ENCODE data around the gene DAD1. TPM values are rescaled to one million over a fixed set of nuclear protein-coding genes. Genes with fewer than 3 reads are reported as not detected.
A peak's percentile ranks its signal among the peaks of the same experiment; 100 is the strongest.
"Not testable (repeated sequence)": the region's sequence is repeated elsewhere in the genome, so short reads cannot be mapped to it uniquely, and the experiment has no call there.

Gene DAD1
- 278 and 353 TPM in 2 replicates for total RNA-seq

GRCh38 chr14:22589096-22589839 lies at the start of gene DAD1:
Gene DAD1 (minus strand): TSS chr14:22589224. CDS start chr14:22589157, 67 bp downstream.
- DNase-seq (ENCODE audit: low read depth, low spot score), result peak; percentile 98

- DNase-seq (ENCODE audit: low read depth, low spot score), result not testable (repeated sequence)
These were observed 47.0 kb upstream of the DAD1 start for GRCh38 chr14:22635980-22636379.

- DNase-seq (ENCODE audit: low read depth, low spot score), result no peak
These were observed 45.3 kb upstream of the DAD1 start for GRCh38 chr14:22634233-22634900.

GRCh38 chr14:22630486-22630885 lies 41.5 kb upstream of the DAD1 start:
- DNase-seq (ENCODE audit: low read depth, low spot score), result no peak

- DNase-seq (ENCODE audit: low read depth, low spot score), result no peak
These were observed 41.0 kb upstream of the DAD1 start for GRCh38 chr14:22630066-22630465.

- no peak for DNase-seq (ENCODE audit: low read depth, low spot score)
These were observed 40.3 kb upstream of the DAD1 start for GRCh38 chr14:22629361-22629760.

GRCh38 chr14:22627506-22628263 lies 38.7 kb upstream of the DAD1 start:
- DNase-seq (ENCODE audit: low read depth, low spot score), result no peak

- no peak for DNase-seq (ENCODE audit: low read depth, low spot score)
These were observed 37.6 kb upstream of the DAD1 start for GRCh38 chr14:22626590-22626989.

GRCh38 chr14:22623047-22623446 lies 34.0 kb upstream of the DAD1 start:
- DNase-seq (ENCODE audit: low read depth, low spot score), result no peak

GRCh38 chr14:22622255-22622654 lies 33.2 kb upstream of the DAD1 start:
- no peak for DNase-seq (ENCODE audit: low read depth, low spot score)

GRCh38 chr14:22615765-22616164 lies 26.7 kb upstream of the DAD1 start:
- DNase-seq (ENCODE audit: low read depth, low spot score), result not testable (repeated sequence)

GRCh38 chr14:22614240-22614799 lies 25.3 kb upstream of the DAD1 start:
- DNase-seq (ENCODE audit: low read depth, low spot score), result peak; percentile 93

GRCh38 chr14:22613736-22614239 lies 24.8 kb upstream of the DAD1 start:
- no peak for DNase-seq (ENCODE audit: low read depth, low spot score)

- DNase-seq (ENCODE audit: low read depth, low spot score), result no peak
These were observed 24.2 kb upstream of the DAD1 start for GRCh38 chr14:22613106-22613695.

- no peak for DNase-seq (ENCODE audit: low read depth, low spot score)
These were observed 21.9 kb upstream of the DAD1 start for GRCh38 chr14:22610931-22611330.

GRCh38 chr14:22607291-22607690 lies 18.3 kb upstream of the DAD1 start:
- no peak for DNase-seq (ENCODE audit: low read depth, low spot score)

GRCh38 chr14:22606380-22606779 lies 17.4 kb upstream of the DAD1 start:
- no peak for DNase-seq (ENCODE audit: low read depth, low spot score)

GRCh38 chr14:22602862-22603261 lies 13.8 kb upstream of the DAD1 start:
- no peak for DNase-seq (ENCODE audit: low read depth, low spot score)

- DNase-seq (ENCODE audit: low read depth, low spot score), result no peak
These were observed 13.0 kb upstream of the DAD1 start for GRCh38 chr14:22601996-22602395.

- DNase-seq (ENCODE audit: low read depth, low spot score), result no peak
These were observed 12.4 kb upstream of the DAD1 start for GRCh38 chr14:22601456-22601855.

- no peak for DNase-seq (ENCODE audit: low read depth, low spot score)
These were observed 11.0 kb upstream of the DAD1 start for GRCh38 chr14:22600027-22600426.
